H1 (cell line): ENCODE data around the gene SLC27A1. TPM values are rescaled to one million over a fixed set of nuclear protein-coding genes. Genes with fewer than 3 reads are reported as not detected.
"Not testable (repeated sequence)": the region's sequence is repeated elsewhere in the genome, so short reads cannot be mapped to it uniquely, and the experiment has no call there.

Experiments
- CTCF ChIA-PET: fragments of 300-600 bp; sonication (Branson Sonifier 250); formaldehyde crosslinking; loops from one replicate; lab custom pipeline; 2021; ENCODE audit not compliant: partially characterized antibody; lab: Charles Lee
- POLR2A ChIA-PET: fragments of 300-600 bp; sonication (Branson Sonifier 250); formaldehyde crosslinking; loops from one replicate; lab custom pipeline; 2021; ENCODE audit warnings: inconsistent platforms; ENCODE audit not compliant: partially characterized antibody; lab: Charles Lee
- DNase-seq, 2 experiments: peaks; one replicate each; pipeline versions ENCODE4 v3.0.0 to v3.0.0-alpha.2; 2010 to 2022; ENCODE audit warnings: low spot score in 2 of 2, low read depth in 1 of 2, mixed read lengths in 1 of 2
- FAIRE-seq: peaks from 2 replicates; lab custom pipeline; 2011; peaks lifted over from hg19 to GRCh38; lab: Jason Lieb, UNC
- H2AFZ ChIP-seq: 2 replicates; pipeline ENCODE4 v1.8.1; 2012; ENCODE audit warnings: low read length, inconsistent platforms
- H2AK5ac ChIP-seq: 2 replicates; pipeline ENCODE4 v1.6.1; 2013; ENCODE audit warnings: low read depth, low read length
- H2BK120ac ChIP-seq: replicated peaks from 2 replicates; pipeline ENCODE3; 2013; ENCODE audit warnings: low read depth, low read length, inconsistent platforms
- H2BK12ac ChIP-seq: 2 replicates; pipeline ENCODE4 v1.6.1; 2013; ENCODE audit warnings: low read depth, low read length
- H2BK15ac ChIP-seq: 2 replicates; pipeline ENCODE4 v1.6.1; 2013; ENCODE audit warnings: low read length
- H2BK20ac ChIP-seq: 2 replicates; pipeline ENCODE4 v1.6.1; 2013; ENCODE audit warnings: low read length
- H2BK5ac ChIP-seq: 2 replicates; pipeline ENCODE4 v1.6.1; 2013; ENCODE audit warnings: low read depth, low read length
- H3K14ac ChIP-seq: 2 replicates; pipeline ENCODE4 v1.6.1; 2013; ENCODE audit warnings: inconsistent platforms; ENCODE audit not compliant: insufficient read length
- H3K18ac ChIP-seq: 2 replicates; pipeline ENCODE4 v1.6.1; 2013; ENCODE audit warnings: low read length; ENCODE audit errors: extremely low read depth
- H3K23ac ChIP-seq: 2 replicates; pipeline ENCODE4 v1.6.1; 2013; ENCODE audit warnings: inconsistent platforms; ENCODE audit not compliant: insufficient read length
- H3K23me2 ChIP-seq: 2 replicates; pipeline ENCODE4 v1.6.1; 2013; ENCODE audit warnings: low read depth, low read length
- H3K27ac ChIP-seq: 2 replicates; pipeline ENCODE4 v1.6.1; 2011; ENCODE audit warnings: low read depth, low read length, inconsistent platforms
- H3K27me3 ChIP-seq, 4 experiments: replicated peaks in 1 of 4; 1 replicate in 1 of 4; 2 replicates in 3 of 4; pipeline versions ENCODE4 v1.6.1 to v1.8.1; 2011 to 2013; ENCODE audit warnings: low read length in 3 of 4, mild to moderate bottlenecking in 3 of 4, inconsistent platforms in 2 of 4, mixed read lengths in 2 of 4, moderate library complexity in 1 of 4; ENCODE audit not compliant: control insufficient read depth in 3 of 4, insufficient read depth in 3 of 4; ENCODE audit errors: extremely low read depth in 1 of 4
- H3K36me3 ChIP-seq, 4 experiments: 2 replicates each; pipeline versions ENCODE4 v1.6.1 to v1.8.1; 2011 to 2013; ENCODE audit warnings: mild to moderate bottlenecking in 4 of 4, low read length in 3 of 4, moderate library complexity in 2 of 4, control low read depth in 1 of 4, inconsistent platforms in 1 of 4; ENCODE audit not compliant: insufficient read depth in 4 of 4, control insufficient read depth in 2 of 4
- H3K4ac ChIP-seq: replicated peaks from 2 replicates; pipeline ENCODE3; 2013; ENCODE audit warnings: low read length, low read depth, mixed read lengths, inconsistent platforms; ENCODE audit not compliant: insufficient read length
- H3K4me1 ChIP-seq, 4 experiments: replicated peaks in 1 of 4; 1 replicate in 1 of 4; 2 replicates in 3 of 4; pipeline versions ENCODE4 v1.6.1 to v1.8.1; 2011 to 2013; ENCODE audit warnings: low read length in 3 of 4, inconsistent platforms in 2 of 4, mixed read lengths in 1 of 4; ENCODE audit not compliant: insufficient read depth in 4 of 4, control insufficient read depth in 3 of 4
- H3K4me2 ChIP-seq, 2 experiments: 2 replicates each; pipeline versions ENCODE4 v1.6.1 to v1.8.1; 2011 to 2013; ENCODE audit warnings: low read depth in 2 of 2, low read length in 2 of 2, control low read depth in 1 of 2, inconsistent platforms in 1 of 2, mild to moderate bottlenecking in 1 of 2; ENCODE audit not compliant: insufficient read depth in 1 of 2
- H3K4me3 ChIP-seq, 4 experiments: fragments of 200-600, 300-600 bp in 1 of 4; sonication (generic), shearing (Covaris generic), sonication (Bioruptor Twin) in 1 of 4; 2 replicates each; pipeline versions ENCODE4 v1.5.1 to v1.8.1; 2011 to 2016; ENCODE audit warnings: low read length in 4 of 4, low read depth in 3 of 4, control low read depth in 2 of 4, inconsistent platforms in 2 of 4, mild to moderate bottlenecking in 2 of 4, mixed read lengths in 1 of 4, moderate library complexity in 1 of 4; ENCODE audit not compliant: insufficient read depth in 2 of 4; ENCODE audit errors: extremely low read depth in 1 of 4
- H3K56ac ChIP-seq: replicated peaks from 2 replicates; pipeline ENCODE3; 2013; ENCODE audit warnings: low read depth, mild to moderate bottlenecking, mixed read lengths, low read length, inconsistent platforms; ENCODE audit not compliant: insufficient read length
- H3K79me1 ChIP-seq: 2 replicates; pipeline ENCODE4 v1.6.1; 2013; ENCODE audit warnings: low read depth, low read length, control low read depth
- H3K79me2 ChIP-seq, 2 experiments: 2 replicates each; pipeline versions ENCODE4 v1.6.1 to v1.8.1; 2012 to 2013; ENCODE audit warnings: low read length in 2 of 2, mild to moderate bottlenecking in 2 of 2, inconsistent platforms in 1 of 2; ENCODE audit not compliant: insufficient read depth in 2 of 2, control insufficient read depth in 1 of 2
- H3K9ac ChIP-seq, 4 experiments: replicated peaks in 1 of 4; 1 replicate in 1 of 4; 2 replicates in 3 of 4; pipeline versions ENCODE4 v1.6.1 to v1.8.1; 2011 to 2013; ENCODE audit warnings: low read depth in 3 of 4, low read length in 3 of 4, control low read depth in 2 of 4, mild to moderate bottlenecking in 2 of 4, moderate library complexity in 2 of 4, inconsistent platforms in 1 of 4; ENCODE audit errors: extremely low read depth in 1 of 4
- H3K9me3 ChIP-seq, 2 experiments: 2 replicates each; pipeline versions ENCODE4 v1.6.1 to v1.8.1; 2012 to 2013; ENCODE audit warnings: mild to moderate bottlenecking in 2 of 2, moderate library complexity in 2 of 2, control low read depth in 1 of 2, inconsistent platforms in 1 of 2, low read depth in 1 of 2, low read length in 1 of 2, mixed read lengths in 1 of 2; ENCODE audit not compliant: insufficient read depth in 2 of 2
- H4K20me1 ChIP-seq, 2 experiments: replicated peaks in 1 of 2; 2 replicates each; pipeline versions ENCODE3 to v1.8.1; 2011 to 2013; ENCODE audit warnings: inconsistent platforms in 2 of 2, low read length in 2 of 2, mild to moderate bottlenecking in 1 of 2; ENCODE audit not compliant: insufficient read depth in 2 of 2, control insufficient read depth in 1 of 2
- H4K5ac ChIP-seq: 2 replicates; pipeline ENCODE4 v1.6.1; 2013; ENCODE audit warnings: low read length, low read depth, mixed read lengths, inconsistent platforms; ENCODE audit not compliant: insufficient read length
- H4K8ac ChIP-seq: 2 replicates; pipeline ENCODE4 v1.8.0; 2013; ENCODE audit warnings: mild to moderate bottlenecking, moderate library complexity, low read length, inconsistent platforms; ENCODE audit not compliant: insufficient read depth; ENCODE audit errors: extremely low read depth
- H4K91ac ChIP-seq: replicated peaks from 2 replicates; pipeline ENCODE3; 2013; ENCODE audit warnings: low read length, mixed read lengths, inconsistent platforms; ENCODE audit not compliant: insufficient read length
- WGBS, 2 experiments: shearing (Covaris generic) in 1 of 2; methylation state at CpG; one replicate each; pipeline versions ENCODE4 v1.1.6 to v1.1.7; 2013 to 2015; ENCODE audit warnings: low lambda C conversion rate in 2 of 2, mixed read lengths in 2 of 2, inconsistent platforms in 1 of 2, low coverage in 1 of 2, missing lambda C conversion rate in 1 of 2; ENCODE audit not compliant: insufficient replicate concordance in 2 of 2, insufficient coverage in 1 of 2, insufficient read length in 1 of 2; ENCODE audit errors: extremely low coverage in 1 of 2, missing lambda C conversion rate in 1 of 2; 5-methylcytosine and 5-hydroxymethylcytosine counted together
- polyA plus RNA-seq, 7 experiments: library from polyadenylated mRNA; depleted of rRNA in 3 of 7; stranded (reverse) in 5 of 7; unstranded in 2 of 7; fragments of >200 nt in 5 of 7; fragments of 200-250 nt in 2 of 7; gene quantifications; 1 replicate in 5 of 7; 2 replicates in 1 of 7; 4 replicates in 1 of 7; pipeline versions ENCODE4 v1.2.1 to v1.2.3, GENCODE V29; 2011 to 2013; ENCODE audit warnings: missing spikeins in 2 of 7, mixed read lengths in 2 of 7
- total RNA-seq: library from RNA; stranded (reverse); fragmentation: NEBNext Ultra II Directional; extraction: Animal tissue kit (Norgen Biotek cat#: 25700); gene quantifications from 2 replicates; pipeline ENCODE4 v1.2.1, GENCODE V29; 2021

SLC27A1 gene
- total and polyA plus RNA-seq, 2 of the 8 experiments (the other 6 are each of a cell fraction or from before 2014, with no cell fraction given) = 7.5 to 9.1 TPM

DNA sequence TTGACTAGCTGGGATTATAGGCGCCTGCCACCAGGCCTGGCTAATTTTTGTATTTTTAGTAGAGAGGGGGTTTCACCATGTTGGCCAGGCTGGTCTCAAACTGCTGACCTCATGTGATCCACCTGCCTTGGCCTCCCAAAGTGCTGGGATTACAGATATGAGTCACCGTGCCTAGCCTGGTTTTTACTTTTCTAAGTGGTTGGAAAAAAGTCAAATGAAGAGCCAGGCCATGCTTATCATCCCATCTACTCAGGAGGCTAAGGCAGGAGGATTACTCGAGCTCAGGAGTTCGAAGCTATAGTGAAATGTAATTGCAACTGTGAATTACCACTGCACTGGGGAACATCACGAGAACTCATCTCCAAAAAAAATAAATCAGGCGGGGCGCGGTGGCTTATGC is 48.3 kb downstream of the SLC27A1 start:
- not testable (repeated sequence) for H2BK15ac ChIP-seq, H3K14ac ChIP-seq, H3K79me1 ChIP-seq, H3K4me1 ChIP-seq, DNase-seq, H3K4ac ChIP-seq, H3K18ac ChIP-seq, H3K27ac ChIP-seq, H2AFZ ChIP-seq, H3K23ac ChIP-seq, H3K4me2 ChIP-seq, H3K9me3 ChIP-seq, H2BK12ac ChIP-seq, H3K56ac ChIP-seq, H2BK20ac ChIP-seq, H2BK5ac ChIP-seq, H2AK5ac ChIP-seq, H4K8ac ChIP-seq, FAIRE-seq, H4K5ac ChIP-seq, H3K23me2 ChIP-seq, H3K4me3 ChIP-seq, H4K20me1 ChIP-seq, H2BK120ac ChIP-seq, H3K79me2 ChIP-seq, H3K27me3 ChIP-seq, H4K91ac ChIP-seq, H3K9ac ChIP-seq
- ChIA-PET POLR2A (interaction anchor here (0.6 to 2.1 kb wide), 3 partner anchors 12 to 374 kb away, joined by 3 to 5 read pairs (median 3); no protein-coding TSS in a partner anchor), CTCF (interaction anchor here (0.6 to 2.2 kb wide), 3 partner anchors 21 to 196 kb away, joined by 3 to 7 read pairs (median 3); no protein-coding TSS in a partner anchor)
- H3K36me3 ChIP-seq = peaks cover 6 to 19% (median 9%) of the 10 kb centered on the region in 4 experiments; a peak in 5 of 8 replicates
- 86% methylated on average over 8 of the region's 8 CpGs; no CpG with 5 or more reads in 1 of the 2 experiments for WGBS, 2 experiments
